GM18909 (cell line): Measurements from ENCODE around the gene EBP.
"Not testable (repeated sequence)": the region's sequence is repeated elsewhere in the genome, so short reads cannot be mapped to it uniquely, and the experiment has no call there.

Experiments used
- ATAC-seq: cut with Tn5 transposase; IDR thresholded peaks from one replicate; pipeline ENCODE4 v1.9.1; 2021; ENCODE audit warnings: mild to moderate bottlenecking; ENCODE audit not compliant: unreplicated experiment, poor library complexity

EBP gene

DNA sequence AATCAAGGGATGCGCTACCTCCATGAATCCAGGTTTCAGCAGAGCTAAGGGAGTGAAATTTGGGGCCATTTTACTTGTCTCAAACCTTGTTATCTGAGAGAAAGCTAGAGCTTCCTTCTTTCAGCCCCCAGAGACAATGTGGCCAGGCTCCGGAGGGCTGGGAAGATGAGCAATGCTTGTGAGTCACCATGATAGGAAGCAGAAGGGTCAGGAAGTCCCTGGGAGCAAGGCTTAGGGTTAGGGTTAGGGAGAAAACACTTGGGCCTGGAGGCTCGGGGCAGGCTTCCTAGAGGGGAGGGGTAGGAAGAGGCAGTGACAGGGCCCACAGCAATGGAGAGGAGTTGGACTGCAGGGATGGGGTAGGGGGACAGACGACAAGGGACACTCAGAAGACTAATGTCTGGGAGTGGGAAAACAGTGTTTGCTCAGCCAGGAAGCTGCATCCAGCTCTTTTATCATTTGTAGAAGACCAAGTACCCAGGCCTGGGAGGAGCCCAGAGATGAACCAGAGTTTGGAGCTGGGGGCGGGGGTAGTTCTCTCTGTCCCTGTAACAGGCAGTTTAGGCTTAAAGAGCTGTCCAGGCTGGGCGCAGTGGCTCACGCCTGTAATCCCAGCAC is 29.2 kb upstream of the EBP start:
- no peak for ATAC-seq

GRCh38 chrX:48493890-48494364 is 27.7 kb upstream of the EBP start:
- no peak for ATAC-seq

- no peak for ATAC-seq
Measured at GRCh38 chrX:48496660-48497059, 24.9 kb upstream of the EBP start.

DNA sequence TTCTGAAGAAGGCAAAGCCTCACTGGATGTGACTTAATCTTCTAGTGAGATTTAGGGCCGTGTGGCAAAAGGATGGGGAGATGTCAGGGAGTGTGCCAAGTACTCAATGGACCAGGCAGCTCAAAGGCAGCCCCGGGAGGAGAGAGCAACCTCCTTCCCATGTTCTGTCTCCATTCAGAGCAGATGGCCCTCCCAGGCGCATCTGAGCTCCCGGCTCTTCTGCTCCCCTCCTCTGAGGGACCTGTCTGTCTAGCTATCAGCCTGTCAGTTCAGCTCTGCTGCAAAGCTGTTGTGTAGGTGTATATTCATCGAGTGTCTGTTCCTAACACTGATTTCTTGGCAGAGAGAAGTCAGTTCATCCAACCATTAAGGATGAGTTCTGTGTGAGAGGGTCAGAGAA is 23.7 kb upstream of the EBP start:
- no peak for ATAC-seq

DNA sequence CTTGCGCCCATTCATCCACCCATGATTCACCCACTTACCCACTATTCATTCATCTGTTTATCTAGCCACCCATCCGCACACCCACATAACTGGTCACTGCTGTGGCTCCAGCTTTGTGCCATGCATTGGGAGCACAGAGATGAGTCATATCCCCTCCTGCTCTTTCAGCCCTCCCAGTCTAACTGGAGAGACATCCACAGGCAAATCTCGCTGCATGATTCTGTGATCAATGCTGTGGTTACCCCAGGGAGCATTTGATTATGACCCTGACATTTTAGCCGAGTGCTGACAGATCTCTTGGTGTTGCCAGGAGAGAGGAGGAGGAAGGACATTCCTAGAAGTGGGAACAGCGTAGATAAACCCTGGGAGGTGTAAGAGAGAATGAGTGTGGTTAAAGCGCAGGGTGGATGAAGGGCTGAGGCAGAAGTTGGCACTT is 23.2 kb upstream of the EBP start:
- no peak for ATAC-seq

DNA sequence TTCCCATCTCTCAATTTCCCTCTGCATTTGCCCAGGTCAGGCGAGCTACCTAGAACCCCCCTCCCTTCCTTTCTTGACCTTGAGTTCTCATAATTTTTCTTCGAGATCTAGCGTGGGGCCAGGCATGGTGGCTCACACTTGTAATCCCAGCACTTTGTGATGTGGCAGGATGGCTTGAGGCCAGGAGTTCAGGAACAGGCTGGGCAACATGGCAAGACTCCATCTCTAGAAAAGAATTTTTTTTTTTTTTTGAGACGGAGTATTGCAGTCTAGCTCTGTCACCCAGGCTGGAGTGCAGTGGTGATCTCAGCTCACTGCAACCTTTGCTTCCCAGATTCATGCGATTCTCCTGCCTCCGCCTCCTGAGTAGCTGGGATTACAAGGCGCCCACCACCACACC is 17.3 kb upstream of the EBP start:
- ATAC-seq, result no peak

DNA sequence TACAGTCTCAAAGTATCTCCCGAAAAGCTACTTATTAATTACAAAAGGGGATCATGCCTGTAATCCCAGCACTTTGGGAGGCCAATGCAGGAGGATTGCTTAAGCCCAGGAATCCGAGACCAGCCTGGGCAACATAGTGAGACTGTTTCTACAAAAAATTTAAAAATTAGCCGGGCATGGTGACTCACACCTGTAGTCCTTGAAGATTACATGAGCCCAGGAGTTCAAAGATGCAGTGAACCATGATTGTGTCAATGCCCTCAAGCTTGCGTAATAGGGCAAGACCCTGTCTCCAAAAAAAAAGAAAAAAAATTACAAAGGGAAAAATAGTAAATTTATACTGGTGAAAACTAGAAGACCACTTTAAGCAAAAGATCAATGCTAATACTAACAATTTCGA is 16.1 kb upstream of the EBP start:
- no peak for ATAC-seq

DNA sequence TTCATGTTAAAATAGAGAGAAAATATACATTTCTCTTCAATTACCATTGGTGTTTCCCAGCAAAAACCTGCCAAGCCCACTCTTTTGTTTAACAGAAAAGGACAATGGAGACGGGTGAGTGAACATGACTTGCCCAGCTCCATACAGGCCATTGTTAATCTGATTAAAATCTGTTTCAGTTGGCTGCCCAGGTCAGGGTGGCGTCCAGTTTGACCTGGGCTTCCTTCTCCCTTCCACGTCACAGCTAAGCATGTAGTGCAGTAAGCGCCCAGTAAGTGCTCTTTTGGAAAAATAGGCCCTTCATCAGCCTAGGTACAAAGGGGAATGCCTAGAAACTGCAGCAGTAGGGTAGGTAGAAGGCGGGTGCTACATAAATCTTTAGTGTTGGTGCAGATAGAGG is 14.4 kb upstream of the EBP start:
- no peak for ATAC-seq

- peak; percentile 86 for ATAC-seq
Measured at GRCh38 chrX:48508400-48509244, 13.0 kb upstream of the EBP start, which contains the start of gene PORCN. PORCN (plus strand) TSS chrX:48508992; CDS start chrX:48509821, 829 bp downstream.

GRCh38 chrX:48509245-48509590 is 12.4 kb upstream of the EBP start:
- no peak for ATAC-seq

DNA sequence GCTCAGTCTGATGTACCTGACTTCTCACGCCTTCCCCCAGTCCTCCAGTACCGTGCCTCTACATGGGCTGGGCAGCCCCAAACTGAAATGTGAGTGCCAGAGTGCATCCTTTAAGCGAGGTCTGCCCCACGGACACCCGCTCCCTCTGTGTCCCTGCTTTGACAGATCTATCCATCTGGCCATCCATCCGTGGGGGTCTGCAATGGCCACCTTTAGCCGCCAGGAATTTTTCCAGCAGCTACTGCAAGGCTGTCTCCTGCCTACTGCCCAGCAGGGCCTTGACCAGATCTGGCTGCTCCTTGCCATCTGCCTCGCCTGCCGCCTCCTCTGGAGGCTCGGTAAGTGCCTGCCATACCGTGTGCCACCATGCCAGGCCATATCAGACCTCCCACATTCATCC is 12.0 kb upstream of the EBP start:
- no peak for ATAC-seq

DNA sequence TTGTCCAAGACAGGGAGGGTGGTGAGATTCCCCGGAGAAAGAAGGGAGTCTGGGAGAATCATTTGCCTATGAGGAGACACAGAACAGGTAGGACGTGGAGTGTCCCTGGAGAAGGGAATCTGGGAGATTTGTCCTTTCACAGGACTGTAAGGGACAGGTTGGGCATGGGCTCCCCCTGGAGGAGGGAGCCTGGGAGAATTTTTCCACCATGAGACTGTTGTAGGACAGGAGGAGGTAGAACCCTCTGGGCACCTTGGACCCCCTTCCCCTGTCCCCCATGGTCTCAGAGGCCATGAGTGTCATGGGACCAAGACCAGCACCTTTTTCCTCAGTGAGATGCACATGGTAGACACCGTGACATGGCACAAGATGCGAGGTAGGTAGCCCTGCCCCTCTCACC is 10.0 kb upstream of the EBP start:
- no peak for ATAC-seq

DNA sequence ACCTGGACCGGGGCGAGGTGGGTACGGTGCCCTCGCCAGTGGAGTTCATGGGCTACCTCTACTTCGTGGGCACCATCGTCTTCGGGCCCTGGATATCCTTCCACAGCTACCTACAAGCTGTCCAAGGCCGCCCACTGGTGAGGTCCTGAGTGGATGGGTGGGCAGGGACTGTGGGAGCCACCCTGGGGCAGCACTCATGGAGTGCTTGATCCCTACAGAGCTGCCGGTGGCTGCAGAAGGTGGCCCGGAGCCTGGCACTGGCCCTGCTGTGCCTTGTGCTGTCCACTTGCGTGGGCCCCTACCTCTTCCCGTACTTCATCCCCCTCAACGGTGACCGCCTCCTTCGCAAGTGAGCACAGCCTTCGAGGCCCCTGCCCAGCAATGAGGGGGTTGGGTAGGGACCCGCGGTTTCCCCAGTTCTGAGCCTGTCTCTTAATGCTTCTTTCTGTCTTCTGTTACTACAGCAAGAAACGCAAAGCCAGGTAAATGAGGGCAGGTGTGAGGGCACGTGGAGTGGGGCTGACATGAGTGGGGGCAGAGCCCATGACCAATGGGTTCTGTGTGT is 9.2 kb upstream of the EBP start:
- ATAC-seq, result no peak

GRCh38 chrX:48513670-48514069 is 7.9 kb upstream of the EBP start:
- ATAC-seq, result no peak

DNA sequence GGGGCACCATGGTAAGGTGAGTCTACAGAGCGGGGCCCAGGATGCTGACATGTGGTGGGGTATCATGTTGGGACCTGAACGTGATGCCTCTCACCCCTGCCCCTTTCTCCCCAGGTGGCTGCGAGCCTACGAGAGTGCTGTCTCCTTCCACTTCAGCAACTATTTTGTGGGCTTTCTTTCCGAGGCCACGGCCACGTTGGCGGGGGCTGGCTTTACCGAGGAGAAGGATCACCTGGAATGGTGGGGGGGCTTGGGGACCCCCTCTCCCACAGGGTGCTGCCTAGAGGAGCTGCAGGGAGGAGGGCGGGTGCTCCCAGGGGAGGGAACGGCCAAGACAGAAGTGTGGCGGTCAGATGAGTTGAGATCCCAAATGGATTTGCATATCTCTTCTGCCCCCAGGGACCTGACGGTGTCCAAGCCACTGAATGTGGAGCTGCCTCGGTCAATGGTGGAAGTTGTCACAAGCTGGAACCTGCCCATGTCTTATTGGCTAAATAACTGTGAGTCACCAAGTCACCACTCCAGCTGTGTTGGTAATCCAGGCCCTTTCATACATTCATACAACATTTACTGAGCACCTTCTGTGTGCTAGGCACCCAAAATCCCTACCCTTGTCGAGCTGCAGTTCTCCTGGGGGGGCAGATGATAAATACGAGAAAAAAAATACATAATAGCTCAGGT is 7.3 kb upstream of the EBP start:
- ATAC-seq, result no peak

DNA sequence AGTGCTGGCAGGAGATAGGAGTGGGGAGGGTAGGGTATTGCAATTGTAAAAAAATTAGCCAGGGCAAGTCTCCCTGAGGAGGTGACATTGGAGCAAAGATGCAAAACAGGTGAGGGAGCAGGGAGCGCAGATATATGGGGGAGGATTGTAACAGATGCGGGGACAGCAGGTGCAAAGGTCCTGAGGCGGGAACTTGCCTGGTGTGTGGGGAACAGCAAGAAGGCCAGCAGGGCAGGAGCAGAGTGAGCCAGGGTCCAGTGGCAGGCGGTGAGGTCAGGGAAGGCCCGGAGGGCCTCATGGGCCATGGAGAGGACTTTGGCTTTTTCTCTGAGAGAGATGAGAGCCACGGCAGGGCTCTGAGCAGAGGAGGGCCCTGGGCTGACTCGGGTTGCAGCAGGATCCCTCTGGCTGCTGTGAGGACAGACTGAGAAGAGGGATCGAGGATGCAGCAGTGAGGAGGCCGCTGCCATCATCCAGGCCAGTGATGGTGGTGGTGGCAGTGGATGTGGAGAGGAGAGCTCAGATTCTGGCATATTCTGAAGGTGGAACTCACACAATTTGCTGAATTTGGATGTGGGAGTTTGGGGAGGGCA is 6.6 kb upstream of the EBP start:
- ATAC-seq, result no peak

DNA sequence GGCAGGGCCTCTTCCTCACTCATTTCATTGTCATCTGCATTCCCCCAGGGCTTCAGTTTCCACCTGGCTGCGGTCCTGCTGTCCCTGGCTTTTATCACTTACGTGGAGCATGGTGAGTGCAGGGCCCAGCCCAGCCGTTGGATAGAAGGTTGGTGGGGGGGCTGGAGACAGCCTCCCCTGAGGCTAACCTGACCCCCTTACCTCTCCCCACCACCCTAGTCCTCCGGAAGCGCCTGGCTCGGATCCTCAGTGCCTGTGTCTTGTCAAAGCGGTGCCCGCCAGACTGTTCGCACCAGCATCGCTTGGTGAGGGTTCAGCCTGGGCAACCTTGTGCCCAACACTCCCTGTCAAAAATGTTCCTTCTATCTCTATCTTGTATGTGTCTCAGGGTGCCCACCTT is 5.8 kb upstream of the EBP start:
- ATAC-seq, result no peak

- no peak for ATAC-seq
Measured at GRCh38 chrX:48516285-48516684, 5.3 kb upstream of the EBP start.

DNA sequence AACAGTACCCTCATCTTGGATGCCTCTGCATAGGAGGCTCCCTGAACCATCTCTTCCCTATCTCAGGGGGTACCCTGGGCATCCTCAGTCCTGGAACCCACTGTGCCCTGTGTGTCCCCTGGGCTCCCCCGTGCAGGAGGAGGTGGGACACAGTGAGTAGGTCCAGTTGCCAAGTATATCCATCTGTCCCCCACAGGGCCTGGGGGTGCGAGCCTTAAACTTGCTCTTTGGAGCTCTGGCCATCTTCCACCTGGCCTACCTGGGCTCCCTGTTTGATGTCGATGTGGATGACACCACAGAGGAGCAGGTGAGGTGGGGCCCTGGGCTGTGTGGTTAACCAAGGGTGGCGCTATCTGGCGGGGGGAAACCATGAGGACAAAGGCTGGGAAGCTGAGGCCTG is 4.6 kb upstream of the EBP start:
- no peak for ATAC-seq

- not testable (repeated sequence) for ATAC-seq
Measured at GRCh38 chrX:48519481-48519880, 2.1 kb upstream of the EBP start.

DNA sequence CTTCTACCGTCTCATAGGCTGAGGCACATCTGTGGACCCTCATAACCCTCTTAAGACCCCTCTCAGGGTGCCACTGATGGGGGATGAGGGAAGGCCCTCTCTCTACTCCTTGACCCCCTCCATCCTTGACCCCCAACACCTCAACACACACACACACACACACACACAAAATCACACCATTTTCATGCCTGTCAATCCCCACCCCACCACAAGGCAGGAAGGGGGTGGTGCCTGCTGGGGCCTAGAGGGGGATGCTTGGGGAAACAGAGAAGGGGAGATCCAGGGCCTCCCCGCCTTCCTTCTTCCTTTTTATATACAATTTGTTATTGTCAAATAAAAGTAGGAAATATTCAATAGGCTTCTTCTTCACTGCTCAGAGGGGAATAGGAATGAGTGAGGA is 1.2 kb upstream of the EBP start:
- no peak for ATAC-seq
